Measurements from ENCODE around the gene HLA-DOB.
A peak's percentile ranks its signal among the peaks of the same experiment; 100 is the strongest.

The HLA-DOB gene

GRCh38 chr6:32816746-32817204 is at the start of gene HLA-DOB:
Gene HLA-DOB, minus strand, starts transcription at chr6:32817002. Its CDS starts 51 bp downstream, at chr6:32816951.
- no peak for DNase-seq (ENCODE audit: low read depth)

- no peak for DNase-seq (ENCODE audit: low read depth)
Measured at GRCh38 chr6:32865724-32866443, 49.1 kb upstream of the HLA-DOB start.

- DNase-seq (ENCODE audit: low read depth) = no peak
Measured at GRCh38 chr6:32862725-32863124, 45.9 kb upstream of the HLA-DOB start.

GRCh38 chr6:32860674-32861073 is 43.9 kb upstream of the HLA-DOB start:
- DNase-seq (ENCODE audit: low read depth) = no peak

GRCh38 chr6:32858194-32858593 is 41.4 kb upstream of the HLA-DOB start:
- no peak for DNase-seq (ENCODE audit: low read depth)

- DNase-seq (ENCODE audit: low read depth) = no peak
Measured at GRCh38 chr6:32857156-32857891, 40.5 kb upstream of the HLA-DOB start.

- no peak for DNase-seq (ENCODE audit: low read depth)
Measured at GRCh38 chr6:32855467-32856174, 38.8 kb upstream of the HLA-DOB start.

- DNase-seq (ENCODE audit: low read depth) = peak; percentile 49
Measured at GRCh38 chr6:32854376-32855178, 37.8 kb upstream of the HLA-DOB start.

GRCh38 chr6:32853541-32854375 is 37.0 kb upstream of the HLA-DOB start, which contains the start of the genes PSMB9 and TAP1:
Gene PSMB9, plus strand, starts transcription at chr6:32854192. Its CDS starts 38 bp downstream, at chr6:32854230.
Gene TAP1, minus strand, starts transcription at chr6:32853704. Its CDS starts 68 bp downstream, at chr6:32853636.
- DNase-seq (ENCODE audit: low read depth) = peak; percentile 92

GRCh38 chr6:32852844-32853540 is 36.2 kb upstream of the HLA-DOB start:
- no peak for DNase-seq (ENCODE audit: low read depth)

- DNase-seq (ENCODE audit: low read depth) = no peak
Measured at GRCh38 chr6:32852018-32852843, 35.4 kb upstream of the HLA-DOB start.

- no peak for DNase-seq (ENCODE audit: low read depth)
Measured at GRCh38 chr6:32851025-32851424, 34.2 kb upstream of the HLA-DOB start.

GRCh38 chr6:32849126-32849525 is 32.3 kb upstream of the HLA-DOB start:
- no peak for DNase-seq (ENCODE audit: low read depth)

GRCh38 chr6:32847795-32848194 is 31.0 kb upstream of the HLA-DOB start:
- DNase-seq (ENCODE audit: low read depth) = no peak

GRCh38 chr6:32847004-32847403 is 30.2 kb upstream of the HLA-DOB start:
- DNase-seq (ENCODE audit: low read depth) = no peak

- DNase-seq (ENCODE audit: low read depth) = no peak
Measured at GRCh38 chr6:32845384-32845884, 28.6 kb upstream of the HLA-DOB start.

GRCh38 chr6:32844839-32845383 is 28.1 kb upstream of the HLA-DOB start:
- DNase-seq (ENCODE audit: low read depth) = no peak

GRCh38 chr6:32843979-32844838 is 27.4 kb upstream of the HLA-DOB start, which contains the start of gene PSMB8:
Gene PSMB8, minus strand, starts transcription at chr6:32844047. Its CDS starts 51 bp downstream, at chr6:32843996.
- DNase-seq (ENCODE audit: low read depth) = peak; percentile 92
